Thoracic aorta (tissue), 2 donors: ENCODE results near the gene HCFC1. TPM values are rescaled to one million over a fixed set of nuclear protein-coding genes. Genes with fewer than 3 reads are reported as not detected.

ENCODE experiments used
- ATAC-seq: fragments of 150-250 bp; one replicate; pipeline ENCODE4 v1.8.0; 2017; ENCODE audit warnings: low read depth; ENCODE audit not compliant: insufficient number of reproducible peaks, low FRiP score
- DNase-seq: peaks from one replicate; pipeline ENCODE4 v3.0.0-alpha.2; 2020; ENCODE audit warnings: low spot score
- H3K27ac ChIP-seq, 2 donors: fragments of 200-600 bp; sonication (generic); 1 replicate in 1 of 2; 2 replicates in 1 of 2; pipeline ENCODE4 v1.5.1; 2016; ENCODE audit warnings: mild to moderate bottlenecking in 2 of 2, moderate library complexity in 2 of 2
- H3K27me3 ChIP-seq: fragments of 200-600 bp; sonication (generic); replicated peaks from 2 replicates; pipeline ENCODE4 v1.6.0; 2016; ENCODE audit warnings: mild to moderate bottlenecking; ENCODE audit not compliant: insufficient read depth
- H3K36me3 ChIP-seq: fragments of 200-600 bp; sonication (generic); one replicate; pipeline ENCODE4 v1.5.1; 2016
- H3K4me1 ChIP-seq, 2 donors: fragments of 200-600 bp; sonication (generic); 1 replicate in 1 of 2; 2 replicates in 1 of 2; pipeline versions ENCODE4 v1.5.1 to v1.6.0; 2016; ENCODE audit warnings: low read depth in 2 of 2, mild to moderate bottlenecking in 1 of 2; ENCODE audit not compliant: control insufficient read depth in 1 of 2
- H3K4me3 ChIP-seq: fragments of 200-600 bp; sonication (generic); 2 replicates; pipeline ENCODE4 v1.5.1; 2016; ENCODE audit warnings: mild to moderate bottlenecking
- H3K9me3 ChIP-seq: fragments of 200-600 bp; sonication (generic); 2 replicates; pipeline ENCODE4 v1.5.1; 2016
- CTCF ChIP-seq: fragments of 200-600 bp; sonication (generic); IDR thresholded peaks from one replicate; pipeline ENCODE4 v1.5.1; 2019; ENCODE audit warnings: antibody characterized with exemption
- total RNA-seq, 2 donors: library from RNA; depleted of rRNA; stranded (reverse); fragments of >200 nt; gene quantifications; one replicate each; pipeline versions ENCODE4 v1.1.0 to v1.2.3, GENCODE V29; 2016

HCFC1 gene
- total RNA-seq, 2 donors from 2014 or later, result 51.6 to 58.9 TPM

DNA sequence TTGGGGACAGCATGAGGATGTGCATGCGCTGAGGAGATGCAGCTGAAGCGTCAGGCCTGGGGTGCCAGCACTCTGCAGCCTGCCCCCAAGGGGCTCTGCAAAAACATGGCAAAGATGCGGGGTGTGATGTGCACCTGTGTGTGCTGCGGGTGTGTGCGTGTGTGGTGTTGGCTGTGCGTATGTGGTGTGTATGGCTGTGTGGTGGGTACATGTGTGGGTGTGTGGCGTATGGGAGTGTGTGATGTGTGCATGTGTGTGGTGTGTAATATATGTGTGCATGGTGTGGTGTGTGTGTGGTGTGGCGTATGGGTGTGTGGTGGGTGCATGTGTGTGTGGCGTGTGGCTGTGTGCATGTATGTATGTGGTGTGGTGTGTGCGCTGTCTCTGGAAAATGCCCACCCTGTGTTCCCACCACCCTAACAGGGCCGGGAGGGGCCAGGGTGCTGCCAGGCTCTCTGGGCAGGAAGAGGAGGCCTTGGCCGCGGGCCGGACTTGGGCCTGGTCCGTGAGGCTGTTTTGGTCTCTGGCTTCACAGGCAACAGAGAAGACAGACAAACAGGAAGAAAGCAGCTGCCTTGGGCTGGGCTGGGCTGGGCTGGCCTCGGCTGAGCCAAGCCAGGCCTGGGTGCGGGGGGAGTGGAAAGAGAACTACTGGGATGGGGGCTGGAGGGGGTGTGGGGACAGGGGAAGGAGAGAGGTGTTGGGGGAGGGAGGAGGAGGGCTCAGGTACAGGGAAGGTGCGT lies 68.2 kb downstream of the HCFC1 start:
- H3K9me3 ChIP-seq, result no peaks in the 10 kb centered on the region
- no peaks in the 10 kb centered on the region for H3K4me1 ChIP-seq
- no peak overlapping the region for H3K4me3 ChIP-seq
- H3K36me3 ChIP-seq, result no peaks in the 10 kb centered on the region
- H3K27me3 ChIP-seq, result no peaks in the 10 kb centered on the region
- no peak for ATAC-seq
- TF ChIP-seq CTCF, result no peak
- H3K27ac ChIP-seq, result no peak overlapping the region
- DNase-seq, result no peak

DNA sequence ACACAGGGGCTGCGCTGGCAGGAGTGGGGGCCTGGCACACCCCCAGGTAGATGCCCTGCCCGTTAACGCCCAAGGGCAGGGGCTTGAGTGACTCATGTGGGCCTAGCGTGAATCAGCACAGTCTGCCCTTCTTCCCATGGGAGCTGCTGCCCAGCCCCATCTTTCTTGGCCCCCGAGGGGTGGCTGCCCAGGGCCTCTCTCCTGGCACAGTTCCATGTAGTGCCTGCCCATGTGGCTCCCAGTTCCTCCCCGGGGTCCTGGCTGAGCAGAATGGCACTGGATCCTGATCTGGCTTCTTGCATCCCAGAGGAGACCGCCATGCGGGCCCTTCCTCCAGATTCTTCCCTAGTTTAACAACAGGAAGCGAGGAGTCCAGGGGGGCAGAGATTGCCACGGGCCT lies 69.2 kb downstream of the HCFC1 start:
- no peak for TF ChIP-seq CTCF
- Histone ChIP-seq H3K36me3 (no peaks in the 10 kb centered on the region), H3K4me3 (no peak overlapping the region), H3K27ac (no peak overlapping the region), H3K27me3 (no peaks in the 10 kb centered on the region), H3K4me1 (no peaks in the 10 kb centered on the region), H3K9me3 (no peaks in the 10 kb centered on the region)
- ATAC-seq (no peak), DNase-seq (no peak)

- Histone ChIP-seq H3K27me3 (no peaks in the 10 kb centered on the region), H3K36me3 (no peaks in the 10 kb centered on the region), H3K4me1 (no peaks in the 10 kb centered on the region), H3K27ac (no peak overlapping the region), H3K9me3 (no peaks in the 10 kb centered on the region), H3K4me3 (no peak overlapping the region)
- no peak for TF ChIP-seq CTCF
- ATAC-seq (no peak), DNase-seq (no peak)
Observed at GRCh38 chrX:153901753-153902140, 69.9 kb downstream of the HCFC1 start.

- H3K27me3 ChIP-seq, result no peaks in the 10 kb centered on the region
- H3K9me3 ChIP-seq, result no peaks in the 10 kb centered on the region
- H3K4me1 ChIP-seq, result no peaks in the 10 kb centered on the region
- H3K4me3 ChIP-seq, result no peak overlapping the region
- ATAC-seq (no peak), DNase-seq (no peak)
- TF ChIP-seq CTCF, result no peak
- H3K27ac ChIP-seq, result no peak overlapping the region
- no peaks in the 10 kb centered on the region for H3K36me3 ChIP-seq
Observed at GRCh38 chrX:153900831-153901752, 70.5 kb downstream of the HCFC1 start.

DNA sequence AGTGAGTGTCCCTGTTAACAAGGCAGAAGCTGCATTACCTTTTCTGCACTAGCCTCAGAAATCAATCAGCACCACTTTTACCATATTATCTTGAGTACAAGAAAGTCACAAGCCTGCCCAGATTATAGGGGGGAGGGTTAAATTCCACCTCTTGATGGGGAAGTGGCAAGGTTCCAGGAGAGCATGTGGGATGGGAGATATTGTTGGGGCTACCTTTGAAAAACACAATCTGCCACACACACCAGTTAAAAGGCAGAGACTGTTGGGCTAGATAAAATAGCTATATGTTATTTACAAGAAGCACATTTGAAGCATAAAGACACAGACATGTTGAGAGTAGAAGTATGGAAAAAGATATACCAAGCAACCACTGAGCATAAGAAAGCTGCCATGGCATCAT lies 73.7 kb downstream of the HCFC1 start:
- Histone ChIP-seq H3K9me3 (no peaks in the 10 kb centered on the region), H3K27me3 (no peaks in the 10 kb centered on the region), H3K36me3 (no peaks in the 10 kb centered on the region), H3K4me3 (no peak overlapping the region), H3K27ac (no peak overlapping the region), H3K4me1 (no peaks in the 10 kb centered on the region)
- DNase-seq (no peak), ATAC-seq (no peak)
- TF ChIP-seq CTCF, result no peak
